Panc1 (cell line): Measurements from ENCODE around the gene NKAIN4. TPM values are rescaled to one million over a fixed set of nuclear protein-coding genes. Genes with fewer than 3 reads are reported as not detected.

ENCODE experiments used
- ATAC-seq: fragments of 200-7000 bp; cut with Tn5 transposase; 2 replicates; pipeline ENCODE4 v1.9.1; 2020; ENCODE audit warnings: mild to moderate bottlenecking, moderate library complexity
- BruUV-seq: library from RNA; stranded (reverse); fragments of 400-500 nt; replicated peaks from 2 replicates; lab custom pipeline; 2021; lab: Mats Ljungman, UMichigan
- CTCF ChIA-PET: fragments of 300-600 bp; sonication (Branson Sonifier 250); formaldehyde crosslinking; loops from one replicate; lab custom pipeline; 2022; ENCODE audit warnings: antibody characterized with exemption; lab: Charles Lee
- POLR2A ChIA-PET: fragments of 300-600 bp; sonication (Branson Sonifier 250); formaldehyde crosslinking; loops from one replicate; lab custom pipeline; 2022; ENCODE audit warnings: antibody characterized with exemption; lab: Charles Lee
- DNase-seq: peaks from one replicate; pipeline ENCODE4 v3.0.0-alpha.2; 2010; ENCODE audit warnings: low read depth, low spot score
- H3K27ac ChIP-seq: 2 replicates; pipeline ENCODE4 v1.5.1; 2011; ENCODE audit warnings: mild to moderate bottlenecking, low read length, inconsistent platforms
- H3K27me3 ChIP-seq: fragments of 200-500 bp; sonication (Bioruptor generic); 2 replicates; pipeline ENCODE4 v1.6.0; 2014; ENCODE audit warnings: low read length, inconsistent platforms; ENCODE audit not compliant: control insufficient read depth, insufficient read depth
- H3K36me3 ChIP-seq: fragments of 200-500 bp; sonication (Bioruptor generic); 2 replicates; pipeline ENCODE4 v1.5.1; 2014; ENCODE audit warnings: inconsistent platforms, mild to moderate bottlenecking, low read length, moderate library complexity; ENCODE audit not compliant: control insufficient read depth, insufficient read depth
- H3K4me1 ChIP-seq: 2 replicates; pipeline ENCODE4 v1.5.1; 2011; ENCODE audit warnings: inconsistent platforms, mild to moderate bottlenecking, low read length, moderate library complexity; ENCODE audit not compliant: control insufficient read depth, insufficient read depth
- H3K4me3 ChIP-seq, 2 experiments: 2 replicates each; pipeline ENCODE4 v1.5.1; 2011 to 2012; ENCODE audit warnings: low read depth in 2 of 2, low read length in 2 of 2, mild to moderate bottlenecking in 2 of 2, inconsistent platforms in 1 of 2, moderate library complexity in 1 of 2
- H3K9me3 ChIP-seq: fragments of 200-500 bp; sonication (Bioruptor generic); 2 replicates; pipeline ENCODE4 v1.5.1; 2014; ENCODE audit warnings: low read depth, mild to moderate bottlenecking, inconsistent platforms, low read length, moderate library complexity; ENCODE audit not compliant: control insufficient read depth, insufficient read depth
- POLR2AphosphoS5 ChIP-seq: IDR thresholded peaks from 2 replicates; pipeline ENCODE4 v1.6.1; 2012; ENCODE audit warnings: mild to moderate bottlenecking, low read depth, low read length, moderate library complexity
- REST ChIP-seq, 2 experiments: IDR thresholded peaks; 2 replicates each; pipeline ENCODE4 v1.6.1; 2011 to 2012; ENCODE audit warnings: low read depth in 2 of 2, control low read depth in 1 of 2, low read length in 1 of 2, mild to moderate bottlenecking in 1 of 2, moderate library complexity in 1 of 2; ENCODE audit not compliant: insufficient read depth in 1 of 2
- SIN3A ChIP-seq: IDR thresholded peaks from 2 replicates; pipeline ENCODE4 v1.6.1; 2012; ENCODE audit warnings: low read depth, mild to moderate bottlenecking, low read length, moderate library complexity, borderline replicate concordance; ENCODE audit not compliant: insufficient read depth
- TCF7L2 ChIP-seq: IDR thresholded peaks from 2 replicates; pipeline ENCODE4 v1.6.1; 2011; ENCODE audit warnings: mild to moderate bottlenecking, low read depth, low read length, inconsistent platforms
- in situ Hi-C: cut with HindIII; loops from 2 replicates; pipeline ENCODE4 v1.10.0; 2016; ENCODE audit warnings: low sequenced_read_pairs, low pct_unique_long_range_greater_than_20kb
- intact Hi-C: fragments of 100-400 bp; cut with micrococcal nuclease; formaldehyde crosslinking; loops from one replicate; pipeline ENCODE4 v1.10.0; 2022; ENCODE audit not compliant: unreplicated experiment
- total RNA-seq: library from RNA; stranded (reverse); gene quantifications from one replicate; pipeline ENCODE4 v1.2.1, GENCODE V29; 2021; ENCODE audit not compliant: unreplicated experiment
- TF ChIP-seq, protein P1 (sequence below): fragments of 450-650 bp; IDR thresholded peaks from 2 replicates; pipeline ENCODE4 v1.5.1; 2017; ENCODE audit warnings: mild to moderate bottlenecking

Gene NKAIN4
- total RNA-seq, 1 experiment from 2014 or later, result 5.5 TPM

DNA sequence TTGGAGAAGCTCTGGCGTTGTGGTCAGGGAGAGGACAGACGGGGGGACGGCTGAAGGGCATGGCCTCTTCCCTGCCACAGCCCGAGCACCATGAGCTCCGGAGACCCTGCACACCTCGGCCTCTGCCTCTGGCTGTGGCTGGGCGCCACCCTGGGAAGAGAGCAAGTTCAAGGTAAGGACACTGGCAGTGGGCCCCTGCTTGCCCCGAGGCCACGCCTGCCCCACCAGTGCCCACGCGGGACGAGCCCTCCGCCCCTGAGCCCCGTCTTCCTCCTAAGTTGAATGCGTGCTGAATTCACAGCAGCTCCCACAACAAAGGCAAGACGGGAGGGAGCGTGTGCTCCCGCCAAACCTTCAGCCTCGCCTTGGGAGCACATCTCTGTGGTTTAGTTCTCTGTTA lies 40.8 kb upstream of the NKAIN4 start:
- Histone ChIP-seq H3K36me3 (no peaks in the 10 kb centered on the region), H3K27me3 (no peaks in the 10 kb centered on the region), H3K4me3 (no peak overlapping the region), H3K4me1 (peaks cover 11% of the 10 kb centered on the region), H3K27ac (no peak overlapping the region), H3K9me3 (no peaks in the 10 kb centered on the region)
- POLR2A ChIA-PET, result no interaction called here
- in situ Hi-C loops (loop anchor here (25.0 kb wide), 1 partner anchor 92 kb away; no protein-coding TSS in a partner anchor), intact Hi-C loops (no loop called here)
- CTCF ChIA-PET, result interaction anchor here (1.0 kb wide), 1 partner anchor 14 kb away, joined by 4 read pairs; no protein-coding TSS in a partner anchor
- no TSS peak for BruUV-seq
- ATAC-seq, result no peak; the same call in 1 of the 2 replicates
- no peak for DNase-seq
- TF ChIP-seq POLR2AphosphoS5 (no peak), SIN3A (no peak), REST (IDR thresholded peaks at IDR 0.05; ENCODE audit: insufficient read depth in 1 of 2, low read depth in 2 of 2, low read length in 1 of 2) (no peak), TCF7L2 (no peak)
- TF ChIP-seq, protein P1, sequence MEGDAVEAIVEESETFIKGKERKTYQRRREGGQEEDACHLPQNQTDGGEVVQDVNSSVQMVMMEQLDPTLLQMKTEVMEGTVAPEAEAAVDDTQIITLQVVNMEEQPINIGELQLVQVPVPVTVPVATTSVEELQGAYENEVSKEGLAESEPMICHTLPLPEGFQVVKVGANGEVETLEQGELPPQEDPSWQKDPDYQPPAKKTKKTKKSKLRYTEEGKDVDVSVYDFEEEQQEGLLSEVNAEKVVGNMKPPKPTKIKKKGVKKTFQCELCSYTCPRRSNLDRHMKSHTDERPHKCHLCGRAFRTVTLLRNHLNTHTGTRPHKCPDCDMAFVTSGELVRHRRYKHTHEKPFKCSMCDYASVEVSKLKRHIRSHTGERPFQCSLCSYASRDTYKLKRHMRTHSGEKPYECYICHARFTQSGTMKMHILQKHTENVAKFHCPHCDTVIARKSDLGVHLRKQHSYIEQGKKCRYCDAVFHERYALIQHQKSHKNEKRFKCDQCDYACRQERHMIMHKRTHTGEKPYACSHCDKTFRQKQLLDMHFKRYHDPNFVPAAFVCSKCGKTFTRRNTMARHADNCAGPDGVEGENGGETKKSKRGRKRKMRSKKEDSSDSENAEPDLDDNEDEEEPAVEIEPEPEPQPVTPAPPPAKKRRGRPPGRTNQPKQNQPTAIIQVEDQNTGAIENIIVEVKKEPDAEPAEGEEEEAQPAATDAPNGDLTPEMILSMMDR, result no peak

GRCh38 chr20:63294536-63294900 lies 40.3 kb upstream of the NKAIN4 start:
- ATAC-seq, result no peak
- no TSS peak for BruUV-seq
- TF ChIP-seq SIN3A, result no peak
- TF ChIP-seq, protein P1, result no peak
- no peak for TF ChIP-seq TCF7L2
- TF ChIP-seq REST (IDR thresholded peaks at IDR 0.05; ENCODE audit: insufficient read depth in 1 of 2, low read depth in 2 of 2, low read length in 1 of 2), result no peak
- no peak for TF ChIP-seq POLR2AphosphoS5
- H3K36me3 ChIP-seq, result no peaks in the 10 kb centered on the region
- H3K4me1 ChIP-seq, result peaks cover 13% of the 10 kb centered on the region
- H3K27me3 ChIP-seq, result no peaks in the 10 kb centered on the region
- ChIA-PET CTCF (interaction anchor here (1.0 kb wide), 1 partner anchor 15 kb away, joined by 4 read pairs; no protein-coding TSS in a partner anchor), POLR2A (no interaction called here)
- no peak overlapping the region for H3K27ac ChIP-seq
- H3K9me3 ChIP-seq, result no peaks in the 10 kb centered on the region
- in situ Hi-C loops (loop anchor here (25.0 kb wide), 1 partner anchor 93 kb away; no protein-coding TSS in a partner anchor), intact Hi-C loops (loop anchor here (5.0 kb wide), 1 partner anchor 72 kb away; no protein-coding TSS in a partner anchor)
- no peak for DNase-seq
- no peak overlapping the region for H3K4me3 ChIP-seq
